ENCODE results near the gene LRWD1. TPM values are rescaled to one million over a fixed set of nuclear protein-coding genes. Genes with fewer than 3 reads are reported as not detected.

Gene LRWD1
- total and polyA plus RNA-seq, 2 of the 13 experiments (the other 11 are each of a cell fraction or from before 2014, with no cell fraction given) = 8.5 to 16.3 TPM

GRCh38 chr7:102464577-102465280 is at the start of gene LRWD1, which contains the start of gene ALKBH4 (continued):
- TF ChIP-seq RERE (CRISPR knock-in tag; IDR thresholded peaks at IDR 0.05; ENCODE audit: low read depth) (peak; percentile 15; the same call in 1 of the 2 replicates), ZBTB33 (CRISPR knock-in tag; IDR thresholded peaks at IDR 0.05) (no peak), RAD21 (CRISPR knock-in tag; IDR thresholded peaks at IDR 0.05) (peak; percentile 40), SP4 (CRISPR knock-in tag; IDR thresholded peaks at IDR 0.05) (peak; percentile 79), TOE1 (CRISPR knock-in tag; IDR thresholded peaks at IDR 0.05) (peak; percentile 52; the same call in 1 of the 2 replicates), KLF6 (CRISPR knock-in tag; IDR thresholded peaks at IDR 0.05) (peak; percentile 81), ELF4 (CRISPR knock-in tag; IDR thresholded peaks at IDR 0.05; ENCODE audit: borderline replicate concordance) (0 out of 2 replicates have a peak, but pooled peaks have one; percentile 47), MYC (CRISPR knock-in tag; IDR thresholded peaks at IDR 0.05; ENCODE audit: borderline replicate concordance) (peak; percentile 92), ZNF790 (CRISPR knock-in tag; IDR thresholded peaks at IDR 0.05; ENCODE audit: borderline replicate concordance) (peak; percentile 21; the same call in 1 of the 2 replicates), PHF20 (CRISPR knock-in tag; IDR thresholded peaks at IDR 0.05) (peak; percentile 77), SAFB2 (CRISPR knock-in tag; IDR thresholded peaks at IDR 0.05; ENCODE audit: borderline replicate concordance, low read depth) (peak; percentile 90), PHF5A (CRISPR knock-in tag; IDR thresholded peaks at IDR 0.05; ENCODE audit: low read depth, unreplicated experiment) (no peak), ZNF614 (CRISPR knock-in tag; IDR thresholded peaks at IDR 0.05; ENCODE audit: borderline replicate concordance) (peak; percentile 23; the same call in 1 of the 2 replicates), CENPBD1 (CRISPR knock-in tag; IDR thresholded peaks at IDR 0.05; ENCODE audit: borderline replicate concordance, low read depth) (no peak; the same call in 1 of the 2 replicates), TRAFD1 (CRISPR knock-in tag; IDR thresholded peaks at IDR 0.05; ENCODE audit: borderline replicate concordance) (0 out of 2 replicates have a peak, but pooled peaks have one; percentile 74), HOXD1 (CRISPR knock-in tag; IDR thresholded peaks at IDR 0.05) (peak; percentile 21; the same call in 1 of the 2 replicates), ZNF329 (CRISPR knock-in tag; IDR thresholded peaks at IDR 0.05; ENCODE audit: low read depth) (0 out of 2 replicates have a peak, but pooled peaks have one; percentile 51)
